Activated T-cell treated with anti-CD3 and anti-CD28 coated beads for 48 hours (primary cell): ENCODE measurements around the gene ARL4D.

ENCODE experiments used
- DNase-seq: peaks from one replicate; pipeline ENCODE4 v3.0.0-alpha.2; 2020; ENCODE audit warnings: low read depth

The ARL4D gene

GRCh38 chr17:43427362-43428043 is 28.7 kb downstream of the ARL4D start:
- DNase-seq, result no peak

DNA sequence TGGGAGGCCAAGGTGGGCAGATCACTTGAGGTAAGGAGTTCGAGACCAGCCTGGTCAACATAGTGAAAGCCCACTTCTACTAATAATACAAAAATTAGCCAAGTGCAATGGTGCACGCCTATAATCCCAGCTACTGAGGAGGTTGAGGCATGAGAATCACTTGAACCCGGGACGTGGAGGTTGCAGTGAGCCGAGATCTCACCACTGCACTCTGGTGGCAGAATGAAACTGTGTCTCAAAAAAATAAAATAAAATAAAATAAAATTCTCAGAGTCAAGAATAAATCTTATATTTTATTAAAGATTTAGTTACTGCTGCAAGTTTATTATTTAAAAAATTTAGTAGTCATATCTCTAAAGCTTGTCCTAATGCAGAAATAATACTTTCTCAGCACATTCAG is 29.7 kb downstream of the ARL4D start:
- no peak for DNase-seq

DNA sequence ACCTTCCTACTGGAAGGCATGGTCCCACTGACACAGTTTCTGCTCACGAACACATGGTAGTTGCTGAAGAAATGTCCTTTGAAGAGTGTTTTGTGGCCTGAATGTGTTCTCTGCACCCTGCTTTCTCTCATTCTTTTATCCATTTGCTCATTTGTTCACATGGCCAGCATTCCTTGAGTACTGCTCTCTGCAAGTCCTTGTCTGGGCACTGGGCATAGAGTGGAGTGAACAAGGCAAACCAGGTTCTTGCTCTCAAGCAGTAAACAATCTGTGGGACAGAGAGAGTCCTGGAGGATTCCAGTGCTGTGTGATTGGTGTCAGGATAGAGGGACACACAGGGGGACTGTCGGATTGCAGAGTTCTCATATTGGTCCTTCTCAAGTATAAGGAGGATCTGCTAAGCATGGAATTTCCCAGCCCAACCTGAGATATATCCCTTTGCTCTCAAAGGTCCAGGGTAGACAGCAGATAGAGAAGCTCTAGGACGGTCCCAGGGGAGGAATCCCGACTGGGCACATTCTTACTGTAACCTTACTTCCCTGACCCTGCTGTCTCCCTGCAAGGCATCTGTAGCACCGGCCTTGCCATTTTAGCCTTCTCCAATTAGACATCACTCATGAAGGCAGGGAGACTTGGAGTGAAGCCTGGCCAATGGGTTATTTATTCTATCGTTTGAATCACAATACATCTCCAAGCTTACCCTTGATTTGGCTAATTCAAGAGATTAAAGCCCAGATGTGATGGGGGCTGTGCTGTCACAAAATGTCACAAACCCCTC is 32.3 kb downstream of the ARL4D start:
- no peak for DNase-seq

DNA sequence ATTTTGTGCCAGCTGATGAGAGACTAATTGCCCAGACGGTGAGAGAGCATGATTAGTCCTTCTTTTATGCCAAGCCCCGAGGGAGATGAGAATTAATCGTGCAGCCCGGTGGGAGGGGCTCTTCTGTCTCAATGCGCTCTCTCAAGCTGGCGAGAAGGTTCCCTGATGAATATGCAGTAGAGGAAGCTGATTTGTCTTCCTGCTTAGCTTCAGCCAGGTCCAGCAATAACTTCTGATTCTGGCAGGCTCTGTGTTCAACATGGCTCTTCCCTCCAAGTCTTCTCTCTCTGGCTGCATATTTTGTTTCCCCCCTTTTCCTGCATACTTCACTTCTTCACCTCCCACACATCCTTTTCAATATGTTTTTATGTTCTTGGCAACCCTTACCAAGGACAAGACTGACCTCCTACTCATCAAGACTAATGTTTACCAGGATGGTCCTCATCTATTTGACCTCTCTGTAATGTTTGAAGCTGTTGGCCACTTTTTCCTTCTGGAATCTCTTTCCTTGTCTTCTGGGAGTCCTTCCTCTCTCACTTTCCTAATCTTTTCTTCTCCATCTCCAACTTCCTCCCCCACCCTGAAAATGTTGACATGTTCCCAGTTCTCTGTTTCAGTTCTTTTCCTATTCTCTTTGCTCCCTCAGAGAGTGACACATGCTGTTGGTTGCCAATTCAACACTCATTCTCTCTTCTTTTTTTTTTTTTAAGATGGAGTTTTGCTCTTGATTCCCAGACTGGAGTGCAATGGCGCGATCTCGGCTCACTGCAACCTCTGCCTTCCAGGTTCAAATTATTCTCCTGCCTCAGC is 33.1 kb downstream of the ARL4D start:
- no peak for DNase-seq

DNA sequence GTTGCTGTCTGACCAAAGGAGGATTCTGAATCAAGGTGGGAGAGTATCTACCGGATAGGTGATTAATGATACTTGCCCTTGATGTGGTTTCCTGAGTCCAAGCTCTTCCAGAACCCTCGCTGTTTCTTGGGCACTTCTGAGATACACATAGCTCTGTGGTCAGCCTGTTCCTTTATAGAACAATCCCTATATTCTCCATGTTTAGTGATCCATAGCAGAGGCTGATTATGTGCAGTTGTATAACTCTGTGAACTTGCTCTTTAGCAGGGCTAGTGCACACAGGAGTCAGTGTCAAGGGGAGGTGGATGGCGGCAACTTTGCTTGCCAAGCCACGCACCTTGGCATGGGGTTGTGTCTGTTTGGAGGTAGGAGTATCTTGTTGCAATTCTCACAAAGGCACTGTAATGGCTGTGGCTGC is 36.1 kb downstream of the ARL4D start:
- DNase-seq, result no peak

- DNase-seq, result no peak
These were observed 39.0 kb downstream of the ARL4D start for GRCh38 chr17:43437756-43438155.

GRCh38 chr17:43438626-43439025 is 39.8 kb downstream of the ARL4D start:
- no peak for DNase-seq

DNA sequence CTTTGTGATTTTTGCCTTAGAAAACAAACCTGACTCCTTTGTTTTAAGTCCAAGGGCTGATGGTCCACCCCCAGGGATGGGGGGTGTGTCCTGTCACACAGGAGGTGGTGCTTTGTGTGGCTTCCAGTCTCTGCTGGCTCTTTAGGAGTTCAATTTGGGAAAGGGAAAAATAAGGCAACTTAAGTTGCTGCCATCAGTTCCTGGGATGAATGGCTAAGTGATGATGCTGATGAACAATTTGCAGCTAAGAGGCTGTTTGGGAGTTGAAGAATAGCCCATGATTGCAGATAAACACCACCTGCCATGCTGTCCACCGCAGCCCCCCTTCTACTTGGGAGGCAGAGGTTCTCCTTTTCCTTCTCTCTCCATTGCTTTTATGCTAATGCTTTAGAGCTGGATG is 40.2 kb downstream of the ARL4D start:
- DNase-seq, result no peak

GRCh38 chr17:43442711-43443110 is 43.9 kb downstream of the ARL4D start:
- DNase-seq, result no peak

GRCh38 chr17:43443381-43443780 is 44.6 kb downstream of the ARL4D start:
- no peak for DNase-seq

DNA sequence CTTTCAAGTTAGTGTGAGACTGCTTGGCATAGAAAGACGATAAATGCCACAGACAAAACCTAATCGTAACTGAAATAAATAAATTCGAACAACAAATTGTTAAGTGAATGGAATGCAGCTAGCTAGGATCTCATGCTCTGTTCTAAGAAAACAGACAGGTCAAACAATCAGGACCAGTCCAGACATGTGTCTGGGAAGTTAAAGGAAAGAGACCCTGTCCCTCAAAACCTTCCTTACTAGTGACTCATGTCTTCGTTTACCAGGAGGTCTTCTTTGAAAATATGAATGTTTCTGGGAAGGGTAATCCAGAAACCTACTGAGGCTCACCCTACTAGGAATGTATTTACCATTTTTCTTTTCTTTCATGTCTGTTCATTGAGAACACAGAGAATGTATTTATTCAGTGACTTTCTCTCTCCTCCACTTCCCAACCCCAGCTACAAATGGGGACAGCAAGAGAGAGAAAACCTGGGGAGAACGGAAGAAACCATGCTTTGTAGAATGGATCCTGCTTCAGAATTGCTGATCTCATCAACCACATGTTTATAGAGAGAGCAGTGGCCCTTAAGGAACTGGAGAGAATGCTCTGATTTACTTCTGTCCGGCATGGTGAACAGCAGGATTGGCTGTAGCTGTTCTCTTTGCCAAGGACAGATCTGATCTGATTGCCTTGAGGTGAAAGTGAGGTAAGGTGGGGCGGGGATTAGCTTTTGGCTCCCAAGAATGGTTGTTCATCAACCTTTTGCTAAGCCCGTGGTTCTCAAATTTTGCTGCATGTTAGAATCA is 45.6 kb downstream of the ARL4D start:
- no peak for DNase-seq

DNA sequence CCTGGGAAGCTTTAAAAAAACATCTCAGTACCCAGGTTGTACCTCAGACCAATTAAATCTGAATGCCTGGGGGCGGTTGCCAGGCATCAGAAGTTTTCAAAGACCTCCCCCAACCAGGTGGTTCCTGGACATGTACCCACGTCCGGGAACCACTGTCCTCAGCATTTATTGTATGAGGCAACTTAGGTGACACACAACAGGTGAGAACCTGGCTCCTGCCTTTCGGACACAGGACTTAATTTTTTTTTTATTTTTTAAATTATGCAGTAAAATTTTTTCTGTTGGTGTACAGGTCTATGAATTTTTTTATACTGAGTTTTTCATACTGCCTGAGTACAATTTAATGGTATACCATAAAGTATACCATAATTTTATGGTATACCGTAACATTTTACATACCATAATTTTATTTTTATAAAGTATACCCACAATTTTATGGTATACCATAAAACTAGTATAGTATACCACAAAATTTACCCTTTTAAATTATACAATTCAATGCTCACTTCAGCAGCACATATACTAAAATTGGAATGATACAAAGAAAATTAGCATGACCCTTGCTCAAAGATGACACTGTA is 46.3 kb downstream of the ARL4D start:
- DNase-seq, result no peak

GRCh38 chr17:43446773-43447172 is 48.0 kb downstream of the ARL4D start:
- no peak for DNase-seq

DNA sequence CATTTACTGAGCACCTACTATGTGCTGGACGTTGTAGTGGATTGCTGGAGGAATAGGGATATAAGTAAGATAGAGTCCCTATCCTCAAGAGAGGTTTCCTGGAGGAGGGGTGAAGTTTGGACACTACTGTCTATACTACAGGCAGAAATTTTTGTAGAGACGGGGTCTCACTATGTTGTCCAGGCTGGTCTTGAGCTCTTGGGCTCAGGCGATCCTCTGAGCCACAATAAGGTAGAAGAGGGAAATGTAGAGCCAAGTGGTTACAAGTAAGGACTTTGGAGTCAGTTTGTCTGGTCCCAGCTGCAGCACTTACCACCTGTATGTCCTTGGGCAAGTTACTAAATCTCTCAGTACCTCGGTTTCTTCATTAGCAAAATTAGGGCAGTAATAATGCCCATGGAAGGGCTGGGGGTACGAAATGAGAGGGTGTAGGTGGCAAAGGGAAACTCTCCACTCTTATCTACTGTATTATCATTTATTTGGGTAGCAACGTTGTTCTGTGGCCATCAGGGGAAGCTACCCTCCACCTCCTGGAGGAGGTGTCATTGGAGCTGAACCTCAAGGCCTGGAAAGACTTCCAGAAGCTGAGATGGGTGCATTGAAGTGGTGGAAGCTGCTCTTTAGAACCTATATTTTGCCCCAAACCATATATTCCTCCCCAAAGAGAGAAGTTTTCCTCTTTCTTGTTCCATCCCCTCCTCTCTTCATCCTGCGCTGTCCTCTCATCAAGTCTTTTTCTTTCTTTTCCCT is 50.1 kb downstream of the ARL4D start:
- DNase-seq, result no peak

DNA sequence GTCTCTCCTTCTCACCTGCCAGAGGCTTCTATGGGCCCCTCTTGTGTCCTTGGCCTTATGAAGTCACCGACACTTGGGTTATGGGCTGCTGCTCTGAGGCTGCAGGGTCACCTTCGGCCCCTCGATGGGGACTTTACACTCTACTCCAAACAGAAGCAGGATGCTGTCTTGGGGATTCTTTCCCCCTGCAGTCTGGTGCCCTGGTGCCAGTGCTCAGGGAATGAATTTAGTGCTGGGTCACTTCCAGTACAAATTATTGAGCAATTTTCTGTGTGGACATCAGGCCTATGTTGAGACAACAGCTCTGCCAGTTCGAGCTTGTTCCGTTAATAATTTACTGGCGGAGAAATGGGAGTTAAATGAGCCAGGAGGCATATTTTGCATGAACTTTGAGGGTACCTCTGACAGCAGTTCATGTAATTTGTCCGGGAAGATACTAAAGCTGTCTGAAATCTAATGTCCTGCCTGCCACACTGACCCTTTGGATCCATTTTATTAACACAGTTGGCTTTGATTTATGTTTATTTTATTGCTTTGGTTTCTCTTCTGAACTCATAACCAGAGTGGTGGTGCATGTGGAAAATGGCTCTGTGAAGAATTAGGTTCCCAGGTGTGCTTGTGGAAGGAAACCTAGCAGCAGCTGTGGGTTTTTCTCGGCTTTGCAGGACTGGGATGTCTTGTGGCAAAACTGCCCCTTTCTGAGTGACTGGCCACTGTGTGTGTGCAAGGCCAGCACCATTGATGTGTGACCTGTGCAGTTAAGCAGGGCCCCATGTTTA is 50.9 kb downstream of the ARL4D start:
- no peak for DNase-seq
